Measurements from ENCODE around the gene HDAC10.

Gene HDAC10

GRCh38 chr22:50205781-50206569 lies 45.1 kb downstream of the HDAC10 start:
- in situ Hi-C loops (cut with MboI; ENCODE audit: low sequenced_read_pairs) = loop anchor here (25.0 kb wide), 2 partner anchors 269 to 444 kb away; no protein-coding TSS in a partner anchor

GRCh38 chr22:50204998-50205397 lies 46.1 kb downstream of the HDAC10 start:
- in situ Hi-C loops (cut with MboI; ENCODE audit: low sequenced_read_pairs) = loop anchor here (25.0 kb wide), 2 partner anchors 268 to 443 kb away; no protein-coding TSS in a partner anchor

- in situ Hi-C loops (cut with MboI; ENCODE audit: low sequenced_read_pairs) = loop anchor here (25.0 kb wide), 2 partner anchors 267 to 442 kb away; no protein-coding TSS in a partner anchor
These were observed 46.5 kb downstream of the HDAC10 start for GRCh38 chr22:50204571-50204970.

GRCh38 chr22:50203288-50203687 lies 47.8 kb downstream of the HDAC10 start:
- in situ Hi-C loops (cut with MboI; ENCODE audit: low sequenced_read_pairs) = loop anchor here (25.0 kb wide), 2 partner anchors 266 to 441 kb away; no protein-coding TSS in a partner anchor

GRCh38 chr22:50202130-50202666 lies 48.9 kb downstream of the HDAC10 start:
- in situ Hi-C loops (cut with MboI; ENCODE audit: low sequenced_read_pairs) = loop anchor here (25.0 kb wide), 2 partner anchors 265 to 440 kb away; no protein-coding TSS in a partner anchor

GRCh38 chr22:50201191-50202129 lies 49.6 kb downstream of the HDAC10 start:
- in situ Hi-C loops (cut with MboI; ENCODE audit: low sequenced_read_pairs) = loop anchor here (25.0 kb wide), 2 partner anchors 264 to 439 kb away; no protein-coding TSS in a partner anchor

- in situ Hi-C loops (cut with MboI; ENCODE audit: low sequenced_read_pairs) = loop anchor here (25.0 kb wide), 2 partner anchors 263 to 438 kb away; no protein-coding TSS in a partner anchor
These were observed 50.4 kb downstream of the HDAC10 start, which contains the start of gene SELENOO for GRCh38 chr22:50200461-50201190. SELENOO (plus strand) TSS chr22:50201011; CDS start chr22:50201037, 26 bp downstream.

- in situ Hi-C loops (cut with MboI; ENCODE audit: low sequenced_read_pairs) = loop anchor here (25.0 kb wide), 2 partner anchors 263 to 438 kb away; no protein-coding TSS in a partner anchor
These were observed 51.1 kb downstream of the HDAC10 start for GRCh38 chr22:50199829-50200460.

- in situ Hi-C loops (cut with MboI; ENCODE audit: low sequenced_read_pairs) = no loop called here
These were observed 51.8 kb downstream of the HDAC10 start for GRCh38 chr22:50199251-50199721.

GRCh38 chr22:50198624-50199017 lies 52.4 kb downstream of the HDAC10 start:
- in situ Hi-C loops (cut with MboI; ENCODE audit: low sequenced_read_pairs) = no loop called here

- in situ Hi-C loops (cut with MboI; ENCODE audit: low sequenced_read_pairs) = no loop called here
These were observed 53.0 kb downstream of the HDAC10 start for GRCh38 chr22:50197856-50198623.

- in situ Hi-C loops (cut with MboI; ENCODE audit: low sequenced_read_pairs) = no loop called here
These were observed 53.9 kb downstream of the HDAC10 start for GRCh38 chr22:50197000-50197800.

GRCh38 chr22:50196256-50196655 lies 54.8 kb downstream of the HDAC10 start:
- in situ Hi-C loops (cut with MboI; ENCODE audit: low sequenced_read_pairs) = no loop called here

Measured in HL-60/S4 (cell line).